HG02678 (cell line): Measurements from ENCODE around the gene KLK8.

Experiments used
- ATAC-seq: cut with Tn5 transposase; IDR thresholded peaks from one replicate; pipeline ENCODE4 v1.9.1; 2021; ENCODE audit warnings: mild to moderate bottlenecking, moderate library complexity; ENCODE audit not compliant: unreplicated experiment

The KLK8 gene

GRCh38 chr19:51001515-51001914 is at the start of gene KLK8:
Gene KLK8, minus strand, starts transcription at chr19:51001604. Its CDS starts 437 bp downstream, at chr19:51001167.
- no peak for ATAC-seq

- no peak for ATAC-seq
Observed at GRCh38 chr19:51047031-51047335, 45.6 kb upstream of the KLK8 start.

- no peak for ATAC-seq
Observed at GRCh38 chr19:51044327-51044726, 42.9 kb upstream of the KLK8 start.

- no peak for ATAC-seq
Observed at GRCh38 chr19:51043497-51043896, 42.1 kb upstream of the KLK8 start.

GRCh38 chr19:51040151-51040550 is 38.7 kb upstream of the KLK8 start:
- ATAC-seq = no peak

- no peak for ATAC-seq
Observed at GRCh38 chr19:51036519-51036918, 35.1 kb upstream of the KLK8 start.

- ATAC-seq = no peak
Observed at GRCh38 chr19:51034704-51035103, 33.3 kb upstream of the KLK8 start, which contains the start of gene KLK12. Gene KLK12, minus strand, starts transcription at chr19:51035002. Its CDS starts 381 bp downstream, at chr19:51034621.

GRCh38 chr19:51031880-51032225 is 30.4 kb upstream of the KLK8 start:
- ATAC-seq = no peak

- ATAC-seq = no peak
Observed at GRCh38 chr19:51031220-51031879, 29.9 kb upstream of the KLK8 start.

GRCh38 chr19:51030631-51031030 is 29.2 kb upstream of the KLK8 start:
- ATAC-seq = no peak

GRCh38 chr19:51029718-51030117 is 28.3 kb upstream of the KLK8 start:
- ATAC-seq = no peak

- no peak for ATAC-seq
Observed at GRCh38 chr19:51027873-51028272, 26.5 kb upstream of the KLK8 start.

- no peak for ATAC-seq
Observed at GRCh38 chr19:51027126-51027806, 25.9 kb upstream of the KLK8 start.

GRCh38 chr19:51026554-51026831 is 25.1 kb upstream of the KLK8 start, which contains the start of gene KLK11:
Gene KLK11, minus strand, starts transcription at chr19:51026616. Its CDS starts 985 bp downstream, at chr19:51025631.
- ATAC-seq = no peak

GRCh38 chr19:51025809-51026553 is 24.6 kb upstream of the KLK8 start:
- ATAC-seq = no peak

- no peak for ATAC-seq
Observed at GRCh38 chr19:51025401-51025800, 24.0 kb upstream of the KLK8 start.

GRCh38 chr19:51024924-51025323 is 23.5 kb upstream of the KLK8 start:
- ATAC-seq = no peak

GRCh38 chr19:51023946-51024345 is 22.5 kb upstream of the KLK8 start:
- ATAC-seq = no peak

GRCh38 chr19:51022526-51022925 is 21.1 kb upstream of the KLK8 start:
- ATAC-seq = no peak

GRCh38 chr19:51020988-51021651 is 19.7 kb upstream of the KLK8 start:
- no peak for ATAC-seq

GRCh38 chr19:51019544-51019925 is 18.1 kb upstream of the KLK8 start, which contains the start of gene KLK10:
Gene KLK10, minus strand, starts transcription at chr19:51019709. Its CDS starts 579 bp downstream, at chr19:51019130.
- ATAC-seq = no peak
